Activated CD8-positive, alpha-beta T cell treated with anti-CD3 and anti-CD28 coated beads for 36 hours (primary cell): ENCODE results near the gene CA10. TPM values are rescaled to one million over a fixed set of nuclear protein-coding genes. Genes with fewer than 3 reads are reported as not detected.

Source experiments
- ATAC-seq: fragments of 200-7000 bp; cut with Tn5 transposase; one replicate; pipeline ENCODE4 v1.10.0; 2021; ENCODE audit warnings: mild to moderate bottlenecking, moderate library complexity
- CTCF ChIA-PET: fragments of 350-600 bp; sonication (Branson Sonifier 250); formaldehyde crosslinking; loops from one replicate; lab custom pipeline; 2021; ENCODE audit warnings: antibody characterized with exemption; lab: Charles Lee
- POLR2A ChIA-PET: fragments of 350-600 bp; sonication (Branson Sonifier 250); formaldehyde crosslinking; loops from one replicate; lab custom pipeline; 2021; ENCODE audit warnings: antibody characterized with exemption; lab: Charles Lee
- DNase-seq: peaks from one replicate; pipeline ENCODE4 v3.0.0-alpha.2; 2020
- H3K27ac Mint-ChIP-seq: one replicate; pipeline ENCODE4 v1.8.0; 2021; ENCODE audit warnings: mild to moderate bottlenecking, mixed read lengths
- H3K27me3 Mint-ChIP-seq: one replicate; pipeline ENCODE4 v1.8.0; 2021; ENCODE audit warnings: mixed read lengths
- H3K36me3 Mint-ChIP-seq: one replicate; pipeline ENCODE4 v1.8.0; 2021; ENCODE audit warnings: low read depth, mixed read lengths
- H3K4me1 Mint-ChIP-seq: one replicate; pipeline ENCODE4 v1.8.0; 2021; ENCODE audit warnings: low read depth, mixed read lengths
- H3K4me3 Mint-ChIP-seq: one replicate; pipeline ENCODE4 v1.8.0; 2021; ENCODE audit warnings: mild to moderate bottlenecking, moderate library complexity, mixed read lengths
- H3K9me3 Mint-ChIP-seq: one replicate; pipeline ENCODE4 v1.8.0; 2021; ENCODE audit warnings: mixed read lengths
- intact Hi-C: fragments of 100-400 bp; cut with micrococcal nuclease; formaldehyde crosslinking; loops from one replicate; pipeline ENCODE4 v1.10.0; 2022
- total RNA-seq, 2 experiments: library from RNA; stranded (reverse); gene quantifications; one replicate each; pipeline ENCODE4 v1.2.3, GENCODE V29; 2021
- TF ChIP-seq, protein P1 (sequence below): fragments of 200-600 bp; IDR thresholded peaks from one replicate; pipeline ENCODE4 v1.8.0; 2022; ENCODE audit warnings: antibody characterized with exemption, mild to moderate bottlenecking

The CA10 gene
- total RNA-seq, 2 experiments from 2014 or later = not detected

DNA sequence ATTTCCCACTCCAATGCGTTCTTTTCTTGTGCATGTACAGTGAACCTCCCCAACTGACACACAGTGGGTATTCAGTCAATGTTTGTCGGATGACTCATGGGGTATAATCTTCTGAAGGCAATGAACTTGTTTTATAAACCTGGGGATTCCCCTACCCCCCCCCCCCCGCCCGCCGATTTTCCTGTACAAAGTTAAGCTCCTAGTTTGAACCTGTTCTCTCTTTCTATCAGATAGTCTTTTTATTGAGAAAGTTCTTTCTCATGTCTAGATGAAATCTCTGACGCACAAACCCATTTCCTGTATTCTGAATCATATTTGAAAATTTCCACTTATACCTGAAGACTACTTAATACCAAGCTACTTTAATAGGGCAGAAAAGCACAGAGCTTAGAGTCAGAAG, 338.3 kb downstream of the CA10 start:
- TF ChIP-seq, protein P1, sequence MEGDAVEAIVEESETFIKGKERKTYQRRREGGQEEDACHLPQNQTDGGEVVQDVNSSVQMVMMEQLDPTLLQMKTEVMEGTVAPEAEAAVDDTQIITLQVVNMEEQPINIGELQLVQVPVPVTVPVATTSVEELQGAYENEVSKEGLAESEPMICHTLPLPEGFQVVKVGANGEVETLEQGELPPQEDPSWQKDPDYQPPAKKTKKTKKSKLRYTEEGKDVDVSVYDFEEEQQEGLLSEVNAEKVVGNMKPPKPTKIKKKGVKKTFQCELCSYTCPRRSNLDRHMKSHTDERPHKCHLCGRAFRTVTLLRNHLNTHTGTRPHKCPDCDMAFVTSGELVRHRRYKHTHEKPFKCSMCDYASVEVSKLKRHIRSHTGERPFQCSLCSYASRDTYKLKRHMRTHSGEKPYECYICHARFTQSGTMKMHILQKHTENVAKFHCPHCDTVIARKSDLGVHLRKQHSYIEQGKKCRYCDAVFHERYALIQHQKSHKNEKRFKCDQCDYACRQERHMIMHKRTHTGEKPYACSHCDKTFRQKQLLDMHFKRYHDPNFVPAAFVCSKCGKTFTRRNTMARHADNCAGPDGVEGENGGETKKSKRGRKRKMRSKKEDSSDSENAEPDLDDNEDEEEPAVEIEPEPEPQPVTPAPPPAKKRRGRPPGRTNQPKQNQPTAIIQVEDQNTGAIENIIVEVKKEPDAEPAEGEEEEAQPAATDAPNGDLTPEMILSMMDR = no peak
- ChIA-PET POLR2A (no interaction called here), CTCF (no interaction called here)
- no peak for DNase-seq
- H3K27me3 Mint-ChIP-seq = peaks cover 6% of the 10 kb centered on the region
- no peak overlapping the region for H3K27ac Mint-ChIP-seq
- H3K9me3 Mint-ChIP-seq = no peaks in the 10 kb centered on the region
- no peak overlapping the region for H3K4me3 Mint-ChIP-seq
- intact Hi-C loops = no loop called here
- no peak for ATAC-seq
- H3K36me3 Mint-ChIP-seq = no peaks in the 10 kb centered on the region
- no peaks in the 10 kb centered on the region for H3K4me1 Mint-ChIP-seq

GRCh38 chr17:51819341-51820219, 338.9 kb downstream of the CA10 start:
- Mint-ChIP-seq H3K4me3 (no peak overlapping the region), H3K36me3 (no peaks in the 10 kb centered on the region), H3K27me3 (peaks cover 6% of the 10 kb centered on the region), H3K27ac (no peak overlapping the region), H3K4me1 (no peaks in the 10 kb centered on the region), H3K9me3 (no peaks in the 10 kb centered on the region)
- TF ChIP-seq, protein P1 = no peak
- ChIA-PET CTCF (interaction anchor here (1.2 kb wide), 1 partner anchor 18 kb away, joined by 3 read pairs; no protein-coding TSS in a partner anchor), POLR2A (no interaction called here)
- ATAC-seq (no peak), DNase-seq (no peak)
- intact Hi-C loops = no loop called here

DNA sequence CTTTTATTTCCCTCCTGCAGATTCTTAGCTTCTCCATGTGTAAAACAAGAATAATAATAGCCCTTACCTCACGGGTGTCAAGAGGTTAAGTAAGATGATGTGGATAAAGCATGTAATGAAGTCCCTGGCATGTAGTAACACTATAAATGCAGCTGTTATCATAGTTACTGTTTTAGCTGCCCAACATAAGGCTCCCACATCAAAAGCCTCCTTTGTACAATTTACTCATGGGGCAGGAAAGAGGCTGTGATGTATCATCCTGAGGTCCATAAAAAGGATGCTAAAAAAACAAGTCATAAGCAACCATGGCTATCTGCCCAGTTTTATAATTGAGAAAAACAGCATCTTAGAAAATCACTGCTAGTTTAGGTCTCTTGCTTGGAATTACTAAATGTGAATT, 339.7 kb downstream of the CA10 start:
- no peak for ATAC-seq
- no peaks in the 10 kb centered on the region for H3K4me1 Mint-ChIP-seq

DNA sequence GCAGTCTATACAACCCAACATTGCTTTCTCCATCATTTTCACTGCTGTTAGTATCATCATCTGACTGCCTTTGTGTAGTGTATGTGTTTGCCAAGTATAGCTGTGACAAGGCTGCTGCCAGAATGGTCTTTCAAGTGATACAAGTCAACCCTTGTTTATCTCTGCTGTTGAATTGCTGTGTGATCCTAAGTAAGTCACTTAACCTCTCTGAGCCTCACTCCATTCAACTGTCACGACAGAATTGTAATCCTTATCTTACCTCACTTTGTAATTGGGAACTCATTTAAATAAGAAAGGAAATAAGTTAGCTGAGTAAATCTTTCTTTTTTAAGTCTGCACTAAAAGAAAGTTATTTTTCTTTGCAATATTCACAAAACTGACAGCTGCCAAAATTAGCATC, 340.6 kb downstream of the CA10 start:
- intact Hi-C loops = no loop called here
- H3K4me1 Mint-ChIP-seq = no peaks in the 10 kb centered on the region
- H3K27me3 Mint-ChIP-seq = peaks cover 6% of the 10 kb centered on the region
- no peaks in the 10 kb centered on the region for H3K36me3 Mint-ChIP-seq
- POLR2A ChIA-PET = no interaction called here
- H3K27ac Mint-ChIP-seq = no peak overlapping the region
- TF ChIP-seq, protein P1 = no peak
- CTCF ChIA-PET = no interaction called here
- H3K4me3 Mint-ChIP-seq = no peak overlapping the region
- DNase-seq = no peak
- H3K9me3 Mint-ChIP-seq = no peaks in the 10 kb centered on the region
- ATAC-seq = no peak

More for the DNA sequence above, 339.7 kb downstream of the CA10 start:
- H3K36me3 Mint-ChIP-seq = no peaks in the 10 kb centered on the region
- H3K9me3 Mint-ChIP-seq = no peaks in the 10 kb centered on the region
- ChIA-PET CTCF (interaction anchor here (1.2 kb wide), 1 partner anchor 19 kb away, joined by 3 read pairs; no protein-coding TSS in a partner anchor), POLR2A (no interaction called here)
- DNase-seq = no peak
- no peak overlapping the region for H3K27ac Mint-ChIP-seq
- intact Hi-C loops = no loop called here
- TF ChIP-seq, protein P1 = no peak
- H3K27me3 Mint-ChIP-seq = peaks cover 6% of the 10 kb centered on the region
- H3K4me3 Mint-ChIP-seq = no peak overlapping the region

DNA sequence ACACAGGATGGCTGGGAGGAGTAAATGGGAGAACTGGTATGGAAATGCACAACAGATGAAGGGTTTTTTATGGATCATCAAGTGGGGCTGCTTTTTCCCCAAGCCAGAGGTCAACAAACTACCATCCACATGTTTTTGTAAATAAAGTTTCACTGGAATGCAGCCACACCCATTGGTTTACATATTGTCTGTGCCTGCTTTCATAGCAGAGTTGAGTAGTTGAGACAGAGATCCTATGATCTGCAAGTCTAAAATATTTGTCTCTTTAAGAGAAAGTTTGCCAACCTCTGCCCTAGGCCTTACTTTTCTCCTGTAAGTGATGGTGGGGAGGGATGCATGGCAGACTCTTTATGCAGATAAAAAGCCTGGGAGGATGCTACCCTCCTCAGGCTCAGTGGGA, 341.4 kb downstream of the CA10 start:
- TF ChIP-seq, protein P1 = no peak
- DNase-seq = no peak
- no peaks in the 10 kb centered on the region for H3K9me3 Mint-ChIP-seq
- H3K27me3 Mint-ChIP-seq = peaks cover 3% of the 10 kb centered on the region
- no peaks in the 10 kb centered on the region for H3K4me1 Mint-ChIP-seq
- CTCF ChIA-PET = no interaction called here
- intact Hi-C loops = no loop called here
- no peak for ATAC-seq
- H3K4me3 Mint-ChIP-seq = no peak overlapping the region
- POLR2A ChIA-PET = no interaction called here
- H3K36me3 Mint-ChIP-seq = no peaks in the 10 kb centered on the region
- no peak overlapping the region for H3K27ac Mint-ChIP-seq
